Hippocampal formation (tissue), 2 donors: ENCODE data around the gene USP22.

Experiments used
- DNase-seq, 2 donors: peaks; one replicate each; lab custom pipeline; 2025; lab: John Stamatoyannopoulos, UW

The USP22 gene

GRCh38 chr17:21020622-21021021, 22.2 kb downstream of the USP22 start:
- no peak for DNase-seq

DNA sequence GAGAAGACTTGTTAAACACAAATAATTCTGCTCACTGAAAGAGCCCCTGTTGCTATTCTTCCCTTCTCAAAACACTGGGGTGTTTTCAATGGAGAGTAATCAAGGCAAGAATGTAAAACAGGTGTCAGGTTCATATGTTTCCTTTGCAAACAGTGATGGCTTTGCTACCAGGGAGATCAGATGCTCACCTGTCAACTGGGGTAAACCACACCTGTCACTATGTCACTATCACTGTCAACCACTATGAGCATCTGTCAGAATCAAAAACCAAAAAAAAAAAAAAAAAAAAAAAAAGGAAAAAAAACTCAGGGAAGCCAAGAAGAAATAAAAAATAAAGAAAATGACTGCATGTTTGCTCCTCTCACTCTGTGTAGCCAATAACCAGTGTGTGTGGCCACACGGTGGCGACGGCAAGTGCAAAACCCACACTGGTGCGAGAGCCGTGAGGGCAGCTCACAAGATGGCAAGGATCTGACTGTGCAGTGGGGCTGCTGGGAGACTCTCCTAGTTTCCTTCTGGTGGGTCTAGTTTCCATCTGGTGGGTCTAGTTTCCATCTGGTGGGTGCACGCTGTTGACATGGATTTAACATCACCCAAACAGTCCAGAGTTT, 22.7 kb downstream of the USP22 start:
- DNase-seq = peak; percentile 20 to 29

GRCh38 chr17:21018894-21019293, 23.9 kb downstream of the USP22 start:
- DNase-seq = no peak

GRCh38 chr17:21017861-21018260, 24.9 kb downstream of the USP22 start:
- DNase-seq = no peak

GRCh38 chr17:21017256-21017655, 25.6 kb downstream of the USP22 start:
- DNase-seq = no peak

DNA sequence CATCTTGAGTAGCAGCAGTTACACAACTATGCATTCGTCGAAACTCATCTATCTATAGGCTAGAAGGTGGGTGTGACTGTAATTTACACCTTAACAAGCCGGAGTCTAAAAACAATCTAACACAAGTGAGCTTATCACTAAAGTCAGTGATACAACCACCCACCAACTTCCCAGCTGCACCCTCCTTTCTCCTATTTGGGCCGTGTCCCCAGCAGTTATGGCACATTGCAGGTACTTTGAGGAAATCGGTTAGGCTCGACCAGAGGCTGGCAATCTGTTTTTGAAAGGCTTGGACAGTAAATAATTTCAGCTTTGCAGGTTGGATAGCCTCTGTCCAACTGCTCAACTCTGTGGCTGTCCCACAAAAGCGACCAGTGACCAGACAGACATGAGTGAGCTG, 26.0 kb downstream of the USP22 start:
- DNase-seq = no peak

- DNase-seq = no peak
These were observed 27.2 kb downstream of the USP22 start for GRCh38 chr17:21015564-21015963.

DNA sequence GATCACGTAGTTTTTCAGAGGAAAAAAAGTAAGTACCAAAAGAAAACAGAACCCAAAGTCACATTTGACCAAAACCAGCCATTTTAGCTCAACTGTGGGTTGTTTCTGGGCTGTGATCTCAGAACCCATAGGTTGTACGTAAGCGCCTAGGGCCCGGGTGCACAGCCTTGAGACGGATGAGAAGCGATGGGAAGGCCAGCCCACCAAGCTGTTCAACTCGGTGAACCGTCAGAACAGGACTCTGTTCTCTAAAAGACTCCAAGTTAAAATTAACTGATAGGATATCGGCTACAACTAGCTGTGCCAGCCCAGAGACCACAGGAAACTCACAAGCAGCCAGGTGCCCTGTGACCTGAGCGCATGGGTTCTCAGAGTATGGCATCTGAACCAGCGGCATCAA, 28.3 kb downstream of the USP22 start:
- DNase-seq = no peak

DNA sequence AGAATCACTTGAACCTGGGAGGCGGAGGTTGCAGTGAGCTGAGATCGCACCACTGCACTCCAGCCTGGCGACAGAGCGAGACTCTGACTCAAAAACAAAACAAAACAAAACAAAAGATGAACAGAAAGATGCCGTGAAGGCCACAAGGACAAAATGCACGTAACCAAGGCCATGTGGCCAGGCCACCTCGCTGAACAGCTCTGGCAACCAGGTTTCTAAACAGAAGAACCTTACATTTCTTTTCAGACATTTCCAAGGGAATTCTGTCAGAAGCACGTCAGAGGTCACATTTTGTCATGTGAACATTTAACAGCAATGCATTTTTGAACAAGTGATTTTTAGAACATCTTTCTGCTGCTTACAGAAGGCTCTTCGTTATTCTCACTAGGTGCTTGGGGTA, 28.8 kb downstream of the USP22 start:
- no peak for DNase-seq

DNA sequence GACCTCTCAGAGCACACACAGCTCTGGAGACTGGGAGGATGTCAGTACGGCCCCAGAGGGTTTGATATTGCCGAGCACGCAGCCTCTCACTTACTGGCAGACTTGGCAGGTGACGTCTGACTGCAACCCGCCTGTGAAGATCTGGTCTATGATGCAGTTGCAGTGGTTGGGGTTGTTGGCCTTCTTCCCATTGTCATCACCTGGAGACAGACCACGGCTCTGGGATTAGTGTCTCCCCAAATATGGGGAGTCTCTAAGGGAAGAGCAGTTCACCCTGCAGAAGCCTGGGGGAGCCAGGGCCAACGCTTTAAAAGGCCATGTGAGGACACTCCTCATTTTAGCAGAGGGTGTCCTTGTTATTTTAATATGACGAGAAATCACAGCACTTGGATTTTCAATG, 30.1 kb downstream of the USP22 start:
- DNase-seq = no peak

- no peak for DNase-seq
These were observed 31.9 kb downstream of the USP22 start for GRCh38 chr17:21010705-21011596.

DNA sequence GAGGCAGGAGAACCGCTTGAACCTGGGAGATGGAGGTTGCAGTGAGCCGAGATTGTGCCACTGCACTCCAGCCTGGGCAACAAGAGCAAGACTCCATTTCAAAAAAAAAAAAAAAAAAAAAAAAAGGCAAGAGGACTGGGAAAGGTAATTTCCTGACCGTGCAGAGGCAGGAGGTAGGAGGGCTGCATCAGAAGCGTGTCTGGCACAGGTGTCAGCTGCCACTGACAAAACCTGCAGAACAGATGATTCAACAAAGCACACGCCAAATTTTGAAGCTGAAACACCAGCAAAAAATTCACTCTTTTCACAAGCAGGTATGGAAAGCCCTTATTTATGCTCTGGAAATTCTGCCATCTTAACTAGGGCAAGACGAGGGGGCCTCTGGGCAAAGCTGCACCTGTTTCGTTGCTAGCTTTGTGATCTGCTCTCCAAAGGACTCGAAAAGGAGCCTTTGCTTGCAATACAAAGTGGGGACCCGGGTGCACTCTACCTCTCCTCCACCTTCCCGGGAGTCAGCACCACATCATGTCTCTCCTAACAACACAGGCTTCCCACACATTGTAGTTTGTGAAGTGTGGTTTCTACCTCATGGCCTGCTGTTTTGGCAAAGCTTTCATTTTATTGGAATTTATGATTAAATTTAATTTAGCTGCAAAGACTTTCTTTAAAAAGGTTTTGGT, 33.7 kb downstream of the USP22 start:
- DNase-seq = no peak

DNA sequence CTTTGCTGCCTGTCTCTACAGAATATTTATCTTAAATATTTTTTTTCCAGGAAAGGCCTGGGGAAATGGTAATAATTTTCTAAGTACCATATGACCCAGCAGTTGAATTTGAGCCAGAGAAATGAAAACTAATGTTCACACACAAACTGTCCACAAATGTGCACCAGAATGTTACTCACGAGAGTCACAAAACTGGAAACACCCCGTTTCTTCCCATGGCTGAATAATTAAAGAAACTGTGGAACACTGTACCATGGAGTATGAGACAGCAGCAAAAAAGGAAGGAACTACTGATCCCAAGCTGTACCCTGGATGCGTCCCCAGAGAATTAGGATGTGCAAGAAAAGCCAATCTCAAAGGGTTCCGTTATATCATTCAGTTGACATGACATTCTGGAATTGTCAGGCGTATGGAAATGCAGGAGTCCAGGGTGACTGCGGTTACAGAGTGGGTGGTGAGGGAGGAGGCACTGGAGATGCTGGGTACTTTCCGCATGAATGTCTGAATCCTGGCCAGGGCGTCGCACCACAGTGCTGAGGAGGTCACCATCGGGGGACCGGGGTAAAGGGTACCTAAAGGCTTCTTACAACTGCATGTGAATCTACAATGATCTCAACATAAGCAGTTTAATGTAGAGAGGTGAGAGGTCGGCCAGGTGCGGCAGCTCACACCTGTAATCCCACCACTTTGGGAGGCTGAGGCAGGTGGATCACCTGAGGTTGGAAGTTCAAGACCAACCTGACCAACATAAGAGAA, 34.5 kb downstream of the USP22 start:
- no peak for DNase-seq

DNA sequence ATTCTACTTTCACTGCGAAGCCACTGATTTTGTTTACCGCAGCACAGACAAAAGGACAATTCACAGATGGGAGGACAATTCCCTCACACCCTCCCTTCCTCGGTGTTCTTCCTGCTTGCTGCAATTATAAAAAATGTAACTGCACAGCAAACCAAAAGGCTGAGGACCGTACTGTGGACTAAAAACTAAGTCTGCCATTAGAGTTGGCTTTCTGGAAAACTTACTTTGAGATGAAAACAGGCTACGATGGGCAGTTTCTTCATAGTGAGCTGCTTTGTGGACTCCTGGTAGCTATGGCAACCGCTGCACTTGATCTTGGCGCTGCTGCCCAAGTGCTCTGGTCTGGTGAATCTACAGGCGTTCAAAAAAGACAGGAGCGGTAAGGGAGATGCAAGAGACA, 35.2 kb downstream of the USP22 start:
- peak; percentile 34 to 67 for DNase-seq

DNA sequence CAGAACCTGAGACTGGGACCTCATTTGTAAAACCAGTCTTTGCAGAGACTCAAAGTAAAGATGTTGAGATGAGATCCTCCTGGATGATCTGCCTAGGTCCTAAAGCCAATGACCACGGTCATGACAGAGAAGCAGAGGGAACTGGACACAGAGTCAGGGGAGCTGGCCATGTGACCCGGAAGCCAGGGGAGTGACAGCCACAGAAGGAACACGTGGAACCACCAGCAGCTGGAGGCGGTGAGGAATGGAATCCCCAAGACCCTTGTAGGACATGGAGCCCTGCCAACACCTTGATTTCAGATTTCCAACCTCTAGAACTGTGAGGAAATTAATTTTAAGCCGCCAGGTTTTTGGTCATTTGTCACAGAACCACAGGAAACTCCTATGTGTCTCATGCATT, 37.0 kb downstream of the USP22 start:
- DNase-seq = no peak

GRCh38 chr17:21005367-21005766, 37.4 kb downstream of the USP22 start:
- no peak for DNase-seq

- DNase-seq = no peak
These were observed 38.5 kb downstream of the USP22 start for GRCh38 chr17:21004016-21004930.

- no peak for DNase-seq
These were observed 39.7 kb downstream of the USP22 start for GRCh38 chr17:21003007-21003621.

GRCh38 chr17:21002309-21003006, 40.4 kb downstream of the USP22 start:
- DNase-seq = no peak

DNA sequence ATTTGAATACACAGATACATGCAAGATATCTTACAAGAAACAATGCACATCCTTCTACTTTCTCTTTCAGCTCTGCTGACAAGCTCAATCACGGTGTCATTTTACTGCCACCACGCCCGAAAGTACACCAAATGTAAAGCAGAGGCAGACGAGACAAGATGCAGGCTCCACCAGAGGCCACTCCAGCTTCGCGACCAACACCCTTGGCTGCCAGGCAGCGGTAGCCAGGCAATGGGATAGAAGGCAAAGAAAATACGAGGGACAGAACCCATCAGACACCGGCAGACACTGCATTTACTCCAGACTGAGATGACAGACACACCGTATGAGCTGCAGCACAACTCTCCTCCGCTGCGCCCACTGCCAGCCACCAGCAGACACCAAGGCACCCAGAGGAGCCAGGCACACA, 41.0 kb downstream of the USP22 start:
- DNase-seq = peak in 1 of 2 donors; percentile 41
